DOHH2 (cell line): ENCODE results near the gene RUNX1.

Experiments
- H3F3A ChIP-seq: fragments of 200-600 bp; sonication (generic), shearing (Covaris generic); 2 replicates; pipeline ENCODE4 v1.6.0; 2016; ENCODE audit warnings: antibody characterized with exemption, mild to moderate bottlenecking; ENCODE audit not compliant: control insufficient read depth, insufficient read depth
- H3K27ac ChIP-seq: fragments of 200-600 bp; sonication (generic); 2 replicates; pipeline ENCODE4 v1.5.1; 2014; ENCODE audit warnings: low read depth, mild to moderate bottlenecking, low read length, moderate library complexity
- H3K27me3 ChIP-seq: fragments of 200-600 bp; sonication (generic); 2 replicates; pipeline ENCODE4 v1.6.1; 2014; ENCODE audit warnings: mild to moderate bottlenecking, low read length, mixed read lengths; ENCODE audit not compliant: control insufficient read depth
- H3K36me3 ChIP-seq: fragments of 200-600 bp; sonication (generic); 2 replicates; pipeline ENCODE4 v1.6.1; 2014; ENCODE audit warnings: mild to moderate bottlenecking, low read length, moderate library complexity, mixed read lengths; ENCODE audit not compliant: control insufficient read depth
- H3K4me1 ChIP-seq: fragments of 200-600 bp; sonication (generic); 2 replicates; pipeline ENCODE4 v1.6.1; 2014; ENCODE audit warnings: mild to moderate bottlenecking, low read length, mixed read lengths; ENCODE audit not compliant: control insufficient read depth
- H3K4me2 ChIP-seq: fragments of 200-600 bp; sonication (generic); 2 replicates; pipeline ENCODE4 v1.6.0; 2014; ENCODE audit warnings: mild to moderate bottlenecking, low read length, moderate library complexity
- H3K4me3 ChIP-seq: fragments of 200-600 bp; sonication (generic); 2 replicates; pipeline ENCODE4 v1.5.1; 2014; ENCODE audit warnings: mild to moderate bottlenecking, low read length, mixed read lengths
- H3K79me2 ChIP-seq: fragments of 200-600 bp; sonication (generic); 2 replicates; pipeline ENCODE4 v1.6.1; 2014; ENCODE audit warnings: mild to moderate bottlenecking, low read length, mixed read lengths; ENCODE audit not compliant: control insufficient read depth
- H3K9me2 ChIP-seq: fragments of 200-600 bp; sonication (generic); replicated peaks from 2 replicates; pipeline ENCODE4 v1.6.1; 2014; ENCODE audit warnings: mild to moderate bottlenecking, low read length, mixed read lengths; ENCODE audit not compliant: control insufficient read depth
- H3K9me3 ChIP-seq: fragments of 200-600 bp; sonication (generic); 2 replicates; pipeline ENCODE4 v1.6.1; 2014; ENCODE audit warnings: antibody characterized with exemption, low read length, mixed read lengths; ENCODE audit not compliant: control insufficient read depth, insufficient read depth
- H4K20me1 ChIP-seq: fragments of 200-600 bp; sonication (generic); 2 replicates; pipeline ENCODE4 v1.6.0; 2014; ENCODE audit warnings: low read depth, mild to moderate bottlenecking, antibody characterized with exemption, low read length, moderate library complexity; ENCODE audit not compliant: control insufficient read depth, insufficient read depth
- EZH2phosphoT487 ChIP-seq: fragments of 200-600 bp; sonication (generic); IDR thresholded peaks from 2 replicates; pipeline ENCODE4 v1.6.1; 2017; ENCODE audit warnings: borderline replicate concordance, mild to moderate bottlenecking, antibody characterized with exemption, low read length, moderate library complexity, mixed read lengths
- TF ChIP-seq, protein P1 (sequence below): fragments of 200-600 bp; sonication (generic); IDR thresholded peaks from one replicate; pipeline ENCODE4 v1.5.1; 2014; ENCODE audit warnings: antibody characterized with exemption, mild to moderate bottlenecking, low read depth, low read length; ENCODE audit not compliant: poor library complexity, severe bottlenecking

The RUNX1 gene

DNA sequence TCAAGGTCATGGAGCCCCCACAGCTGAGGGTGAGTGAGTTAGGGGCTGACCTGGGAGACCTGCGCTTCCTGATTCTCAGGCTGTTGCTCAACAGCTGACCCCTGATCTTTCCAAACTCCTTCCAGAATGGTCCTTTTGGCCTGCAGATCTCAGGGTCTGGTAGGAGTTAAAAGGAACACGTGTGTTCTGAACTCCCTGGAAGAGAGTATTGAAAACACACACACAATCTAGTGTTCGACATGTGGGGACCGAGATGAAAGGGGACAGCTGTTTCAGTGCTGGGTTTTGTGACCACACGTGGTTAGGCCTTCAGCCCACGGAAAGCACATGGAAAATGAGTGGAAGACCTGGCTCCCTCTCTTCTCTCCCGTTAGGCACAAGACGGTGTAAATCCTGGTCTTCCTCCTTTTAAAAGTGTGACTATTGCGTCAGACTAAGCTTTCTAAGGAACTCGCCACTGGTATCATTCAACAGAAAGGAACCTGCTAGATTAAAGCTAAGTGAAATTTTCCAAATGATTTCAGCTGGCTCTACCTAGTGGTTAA is 49.6 kb downstream of the RUNX1 start:
- H3K9me3 ChIP-seq = no peaks in the 10 kb centered on the region
- peaks cover 91% of the 10 kb centered on the region for H3K79me2 ChIP-seq
- peaks cover 17% of the 10 kb centered on the region; the same call in 1 of the 2 replicates for H4K20me1 ChIP-seq
- H3K4me1 ChIP-seq = no peaks in the 10 kb centered on the region
- peaks cover 33% of the 10 kb centered on the region for H3K36me3 ChIP-seq
- H3K9me2 ChIP-seq = no peaks in the 10 kb centered on the region
- no peak overlapping the region for H3K4me2 ChIP-seq
- TF ChIP-seq, protein P1, sequence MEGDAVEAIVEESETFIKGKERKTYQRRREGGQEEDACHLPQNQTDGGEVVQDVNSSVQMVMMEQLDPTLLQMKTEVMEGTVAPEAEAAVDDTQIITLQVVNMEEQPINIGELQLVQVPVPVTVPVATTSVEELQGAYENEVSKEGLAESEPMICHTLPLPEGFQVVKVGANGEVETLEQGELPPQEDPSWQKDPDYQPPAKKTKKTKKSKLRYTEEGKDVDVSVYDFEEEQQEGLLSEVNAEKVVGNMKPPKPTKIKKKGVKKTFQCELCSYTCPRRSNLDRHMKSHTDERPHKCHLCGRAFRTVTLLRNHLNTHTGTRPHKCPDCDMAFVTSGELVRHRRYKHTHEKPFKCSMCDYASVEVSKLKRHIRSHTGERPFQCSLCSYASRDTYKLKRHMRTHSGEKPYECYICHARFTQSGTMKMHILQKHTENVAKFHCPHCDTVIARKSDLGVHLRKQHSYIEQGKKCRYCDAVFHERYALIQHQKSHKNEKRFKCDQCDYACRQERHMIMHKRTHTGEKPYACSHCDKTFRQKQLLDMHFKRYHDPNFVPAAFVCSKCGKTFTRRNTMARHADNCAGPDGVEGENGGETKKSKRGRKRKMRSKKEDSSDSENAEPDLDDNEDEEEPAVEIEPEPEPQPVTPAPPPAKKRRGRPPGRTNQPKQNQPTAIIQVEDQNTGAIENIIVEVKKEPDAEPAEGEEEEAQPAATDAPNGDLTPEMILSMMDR = no peak
- no peak for TF ChIP-seq EZH2phosphoT487
- no peaks in the 10 kb centered on the region for H3F3A ChIP-seq
- H3K27ac ChIP-seq = no peak overlapping the region
- no peak overlapping the region for H3K4me3 ChIP-seq
- H3K27me3 ChIP-seq = no peaks in the 10 kb centered on the region

DNA sequence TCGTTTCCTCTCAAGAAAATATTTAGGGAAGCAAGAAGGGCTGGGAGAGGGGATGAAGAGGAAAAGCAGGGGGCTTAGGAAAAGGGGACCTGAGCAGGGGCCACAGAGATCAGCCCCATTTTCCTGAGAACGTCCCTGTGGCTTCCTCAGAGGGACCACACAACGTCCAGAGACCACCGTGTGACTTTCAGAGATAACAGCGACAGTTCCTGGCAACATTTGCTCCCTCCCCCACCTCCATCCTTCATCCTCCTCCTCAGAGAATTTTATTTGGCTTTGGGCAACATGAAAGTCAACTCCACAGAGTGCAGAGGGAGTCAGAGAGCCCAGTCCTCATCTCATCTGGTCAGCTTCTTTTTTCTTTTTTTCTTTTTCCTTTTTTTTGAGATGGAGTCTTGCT is 50.9 kb downstream of the RUNX1 start:
- Histone ChIP-seq H3K36me3 (peaks cover 27% of the 10 kb centered on the region), H3K79me2 (peaks cover 90% of the 10 kb centered on the region), H3K27me3 (no peaks in the 10 kb centered on the region), H3K9me2 (no peaks in the 10 kb centered on the region), H3F3A (no peaks in the 10 kb centered on the region), H3K4me3 (no peak overlapping the region), H3K9me3 (no peaks in the 10 kb centered on the region), H3K4me2 (no peak overlapping the region), H3K4me1 (no peaks in the 10 kb centered on the region), H3K27ac (no peak overlapping the region), H4K20me1 (peaks cover 24% of the 10 kb centered on the region; the same call in 1 of the 2 replicates)
- TF ChIP-seq, protein P1 = no peak
- TF ChIP-seq EZH2phosphoT487 = no peak

DNA sequence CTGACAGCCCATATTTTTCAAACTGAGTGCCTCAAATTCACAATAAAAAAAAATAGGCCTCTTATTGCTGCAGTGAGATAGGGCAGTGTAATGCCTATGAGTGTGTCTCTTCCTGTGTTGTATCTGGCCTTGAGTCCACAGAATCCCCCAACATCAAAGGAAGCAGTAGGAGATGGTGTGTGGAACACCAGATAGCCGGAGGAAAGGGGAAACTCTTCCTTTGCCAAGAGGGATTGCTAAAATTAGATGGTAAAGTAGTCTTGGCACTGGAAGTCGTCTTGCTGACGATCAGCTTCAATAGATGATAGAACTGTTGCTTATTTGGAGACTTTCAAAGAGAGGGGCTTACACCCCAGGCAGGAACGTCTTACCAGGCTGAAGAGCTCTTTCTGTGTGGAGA is 51.8 kb downstream of the RUNX1 start:
- Histone ChIP-seq H3K4me1 (no peaks in the 10 kb centered on the region), H3K9me3 (no peaks in the 10 kb centered on the region), H3K9me2 (no peaks in the 10 kb centered on the region), H3K4me3 (no peak overlapping the region), H3K79me2 (peaks cover 90% of the 10 kb centered on the region), H3F3A (no peaks in the 10 kb centered on the region), H3K27ac (no peak overlapping the region), H3K36me3 (peaks cover 23% of the 10 kb centered on the region), H4K20me1 (peaks cover 21% of the 10 kb centered on the region; the same call in 1 of the 2 replicates), H3K27me3 (no peaks in the 10 kb centered on the region), H3K4me2 (no peak overlapping the region)
- TF ChIP-seq, protein P1 = no peak
- TF ChIP-seq EZH2phosphoT487 = no peak
